GM18861 (cell line): ENCODE results near the gene ITGAE.
"Not testable (repeated sequence)": the region's sequence is repeated elsewhere in the genome, so short reads cannot be mapped to it uniquely, and the experiment has no call there.

Experiments used
- ATAC-seq: cut with Tn5 transposase; IDR thresholded peaks from one replicate; pipeline ENCODE4 v1.9.1; 2021; ENCODE audit not compliant: unreplicated experiment

ITGAE gene

GRCh38 chr17:3800362-3801271 lies at the start of gene ITGAE:
ITGAE (minus strand) TSS chr17:3801188; CDS start chr17:3801144, 44 bp downstream.
- ATAC-seq: no peak

GRCh38 chr17:3848229-3848835 lies 47.3 kb upstream of the ITGAE start:
- ATAC-seq: no peak

GRCh38 chr17:3847165-3847670 lies 46.2 kb upstream of the ITGAE start:
- no peak for ATAC-seq

- ATAC-seq: no peak
Observed at GRCh38 chr17:3846437-3847164, 45.6 kb upstream of the ITGAE start.

- ATAC-seq: peak; percentile 96
Observed at GRCh38 chr17:3845621-3846436, 44.8 kb upstream of the ITGAE start, which contains the start of gene NCBP3. NCBP3 (minus strand) TSS chr17:3846246; CDS start chr17:3846223, 23 bp downstream.

DNA sequence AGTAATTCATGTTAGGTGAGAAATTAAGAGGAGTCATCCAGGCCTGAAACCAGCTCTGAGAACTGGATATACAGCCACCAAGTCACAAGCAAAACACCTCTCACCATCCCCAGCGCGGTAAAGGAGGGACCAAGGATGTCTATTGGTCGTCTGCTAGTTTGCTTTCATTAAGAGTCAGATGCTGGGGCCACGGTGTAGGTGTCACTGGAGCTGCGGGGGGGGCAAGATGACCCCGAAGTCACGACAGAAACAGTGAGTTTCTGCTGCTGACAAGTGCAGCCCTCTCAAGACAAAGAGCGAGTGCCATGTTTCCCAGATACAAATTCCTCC lies 44.3 kb upstream of the ITGAE start:
- no peak for ATAC-seq

DNA sequence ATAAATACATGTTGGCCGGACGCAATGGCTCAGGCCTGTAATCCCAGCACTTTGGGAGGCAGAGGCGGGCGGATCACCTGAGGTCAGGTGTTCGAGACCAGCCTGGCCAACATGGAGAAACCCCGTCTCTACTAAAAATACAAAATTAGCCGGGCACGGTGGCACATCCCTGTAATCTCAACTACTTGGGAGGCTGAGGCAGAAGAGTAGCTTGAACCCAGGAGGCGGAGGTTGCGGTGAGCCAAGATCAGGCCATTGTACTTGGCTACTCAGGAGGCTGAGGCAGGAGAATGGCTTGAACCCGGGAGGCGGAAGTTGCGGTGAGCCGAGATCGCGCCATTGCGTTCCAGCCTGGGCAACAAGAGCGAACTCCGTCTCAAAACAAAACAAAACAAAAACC lies 43.6 kb upstream of the ITGAE start:
- ATAC-seq: not testable (repeated sequence)

- ATAC-seq: no peak
Observed at GRCh38 chr17:3843935-3844516, 43.0 kb upstream of the ITGAE start.

- no peak for ATAC-seq
Observed at GRCh38 chr17:3838206-3838605, 37.2 kb upstream of the ITGAE start.

- no peak for ATAC-seq
Observed at GRCh38 chr17:3836551-3836950, 35.6 kb upstream of the ITGAE start.

GRCh38 chr17:3835410-3836229 lies 34.6 kb upstream of the ITGAE start:
- ATAC-seq: no peak

DNA sequence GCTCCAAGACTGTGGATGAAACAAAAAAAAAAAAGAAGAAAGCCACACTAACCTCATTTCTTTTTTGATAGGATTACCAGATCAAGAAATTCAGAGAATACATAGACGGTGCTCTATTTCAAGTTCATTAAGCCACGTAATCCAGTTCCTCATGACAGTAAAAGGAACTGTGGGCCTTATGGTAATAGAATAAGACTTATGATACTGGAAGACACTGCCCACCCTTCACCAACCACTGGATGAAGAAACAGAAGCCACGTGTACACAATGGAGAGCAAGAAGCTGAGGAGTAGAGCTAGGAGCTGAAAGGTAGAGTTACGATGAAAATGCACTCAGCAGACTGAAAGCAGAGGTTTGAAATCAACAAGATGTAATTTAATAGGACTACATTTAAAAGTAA lies 33.8 kb upstream of the ITGAE start:
- no peak for ATAC-seq

DNA sequence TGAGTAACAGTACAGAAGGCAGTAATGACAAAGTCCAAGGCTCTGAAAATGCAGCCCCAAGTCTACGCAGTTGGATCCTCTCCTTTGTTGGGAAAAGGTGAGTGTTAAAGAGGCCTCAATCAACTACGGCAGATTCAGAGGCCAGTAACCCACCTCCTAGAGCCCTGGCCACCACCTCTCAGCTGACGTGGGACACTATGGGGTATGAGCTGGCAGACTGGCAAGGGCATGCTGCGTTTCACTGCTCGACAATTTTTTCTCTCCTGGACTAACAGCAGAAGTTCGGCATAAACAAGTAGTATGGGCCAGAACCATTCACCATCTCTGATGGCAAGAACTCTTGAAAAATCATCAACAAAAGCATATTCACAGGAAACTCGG lies 27.9 kb upstream of the ITGAE start:
- no peak for ATAC-seq

GRCh38 chr17:3828151-3828851 lies 27.3 kb upstream of the ITGAE start:
- no peak for ATAC-seq

GRCh38 chr17:3827124-3827773 lies 26.3 kb upstream of the ITGAE start:
- ATAC-seq: no peak

DNA sequence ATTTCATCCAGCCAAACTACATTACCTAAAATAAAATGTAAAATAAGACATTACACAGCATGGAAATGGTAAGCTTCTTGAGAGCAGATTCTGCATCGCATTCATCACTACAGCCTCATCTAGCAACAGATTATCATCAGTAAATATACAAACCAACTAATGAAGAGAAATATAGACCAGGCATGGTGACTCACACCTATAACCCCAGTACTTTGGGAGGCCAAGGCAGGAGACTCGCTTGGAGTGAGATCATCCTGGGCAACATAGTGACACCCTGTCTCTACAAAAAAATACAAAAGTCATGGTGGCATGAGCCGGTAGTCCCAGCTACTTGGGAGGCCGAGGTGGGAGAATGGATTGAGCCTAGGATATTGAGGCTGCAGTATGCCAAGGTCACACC lies 25.2 kb upstream of the ITGAE start:
- no peak for ATAC-seq

DNA sequence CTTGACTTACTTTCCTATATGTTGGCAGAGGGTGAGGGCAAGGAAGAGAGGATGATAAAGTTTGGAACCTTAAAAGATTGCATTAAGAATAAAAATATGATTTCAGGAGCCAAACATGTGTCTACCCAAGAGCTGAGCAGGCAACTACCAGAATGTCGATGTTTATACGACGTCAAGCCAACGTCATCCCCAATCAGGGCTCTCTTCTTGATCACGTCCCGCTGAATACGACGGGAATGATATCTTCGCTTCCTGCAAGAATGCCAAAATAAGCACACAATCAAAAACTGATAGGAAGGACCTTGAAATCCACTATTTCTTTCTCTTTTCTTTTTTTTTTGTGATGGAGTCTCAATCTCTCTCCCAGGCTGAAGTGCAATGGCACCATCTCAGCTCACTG lies 20.1 kb upstream of the ITGAE start:
- ATAC-seq: no peak

DNA sequence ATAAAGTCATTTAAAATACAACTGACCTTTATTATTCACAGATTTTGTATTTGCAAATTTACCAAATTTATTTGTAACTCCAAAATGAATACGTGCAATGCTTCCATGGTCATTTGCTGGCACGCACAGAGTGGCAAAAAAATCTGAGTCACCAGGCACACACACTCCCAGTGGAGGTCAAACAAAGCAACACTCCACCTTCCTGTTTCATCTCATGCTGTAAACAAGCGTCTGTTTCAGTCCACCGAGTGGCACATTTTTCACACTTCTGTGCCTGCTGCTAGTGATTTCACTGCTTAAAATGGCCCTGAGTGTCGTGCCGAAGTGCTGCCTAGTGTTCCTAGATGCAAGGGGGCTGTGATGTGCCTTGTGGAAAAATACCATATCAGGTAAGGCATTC lies 17.8 kb upstream of the ITGAE start:
- no peak for ATAC-seq
